Suprapubic skin (tissue), 4 donors: Measurements from ENCODE around the gene KRT81.

Experiments
- EP300 ChIP-seq: sonication (generic); formaldehyde crosslinking; IDR thresholded peaks from one replicate; pipeline ENCODE4 v1.6.1; 2017; ENCODE audit warnings: antibody characterized with exemption
- POLR2A ChIP-seq, 2 donors: fragments of 450-650 bp; IDR thresholded peaks; one replicate each; pipeline ENCODE4 v1.6.1; 2017; ENCODE audit warnings: antibody characterized with exemption in 2 of 2, mild to moderate bottlenecking in 2 of 2, moderate library complexity in 2 of 2
- POLR2AphosphoS5 ChIP-seq, 3 donors: sonication (generic); formaldehyde crosslinking; IDR thresholded peaks; one replicate each; pipeline ENCODE4 v1.6.1; 2017; ENCODE audit warnings: antibody characterized with exemption in 3 of 3
- TF ChIP-seq, protein P1 (sequence below), 2 donors: fragments of 200-600 bp in 1 of 2; fragments of 450-650 bp in 1 of 2; sonication (generic) in 1 of 2; IDR thresholded peaks; one replicate each; pipeline ENCODE4 v1.5.1; 2016 to 2019; ENCODE audit warnings: antibody characterized with exemption in 2 of 2, mild to moderate bottlenecking in 1 of 2, moderate library complexity in 1 of 2

DNA sequence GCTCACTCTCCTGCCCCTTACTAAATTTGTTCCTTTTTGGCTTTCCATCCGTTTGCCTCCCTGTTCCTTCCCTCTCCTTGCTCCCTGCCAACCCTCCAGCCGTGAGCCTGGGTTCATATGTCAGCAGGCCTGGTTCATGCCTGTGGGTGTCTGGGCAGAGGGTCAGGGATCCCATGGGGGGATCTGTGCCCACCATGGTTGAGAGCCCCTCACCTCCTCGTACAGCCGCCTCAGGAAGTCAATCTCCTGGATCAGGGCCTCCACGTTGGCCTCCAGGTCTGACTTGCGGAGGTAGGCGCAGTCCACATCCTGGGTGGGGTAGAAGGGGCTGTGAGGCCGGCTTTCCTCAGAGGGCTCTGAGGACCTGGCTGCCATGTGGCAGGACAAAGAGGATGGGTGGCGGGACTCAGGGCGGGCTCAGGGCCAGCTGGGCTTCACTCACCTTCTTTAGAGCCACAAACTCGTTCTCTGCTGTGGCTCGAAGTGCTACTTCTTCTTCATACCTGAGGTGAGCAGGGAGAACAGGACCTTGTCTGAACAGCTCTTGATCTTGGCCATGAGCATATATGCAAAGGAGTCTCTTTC lies 26.2 kb upstream of the KRT81 start:
- TF ChIP-seq, protein P1, sequence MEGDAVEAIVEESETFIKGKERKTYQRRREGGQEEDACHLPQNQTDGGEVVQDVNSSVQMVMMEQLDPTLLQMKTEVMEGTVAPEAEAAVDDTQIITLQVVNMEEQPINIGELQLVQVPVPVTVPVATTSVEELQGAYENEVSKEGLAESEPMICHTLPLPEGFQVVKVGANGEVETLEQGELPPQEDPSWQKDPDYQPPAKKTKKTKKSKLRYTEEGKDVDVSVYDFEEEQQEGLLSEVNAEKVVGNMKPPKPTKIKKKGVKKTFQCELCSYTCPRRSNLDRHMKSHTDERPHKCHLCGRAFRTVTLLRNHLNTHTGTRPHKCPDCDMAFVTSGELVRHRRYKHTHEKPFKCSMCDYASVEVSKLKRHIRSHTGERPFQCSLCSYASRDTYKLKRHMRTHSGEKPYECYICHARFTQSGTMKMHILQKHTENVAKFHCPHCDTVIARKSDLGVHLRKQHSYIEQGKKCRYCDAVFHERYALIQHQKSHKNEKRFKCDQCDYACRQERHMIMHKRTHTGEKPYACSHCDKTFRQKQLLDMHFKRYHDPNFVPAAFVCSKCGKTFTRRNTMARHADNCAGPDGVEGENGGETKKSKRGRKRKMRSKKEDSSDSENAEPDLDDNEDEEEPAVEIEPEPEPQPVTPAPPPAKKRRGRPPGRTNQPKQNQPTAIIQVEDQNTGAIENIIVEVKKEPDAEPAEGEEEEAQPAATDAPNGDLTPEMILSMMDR (IDR thresholded peaks at IDR 0.05): no peak
- TF ChIP-seq POLR2AphosphoS5 (IDR thresholded peaks at IDR 0.05) (no peak), POLR2A (IDR thresholded peaks at IDR 0.05) (no peak), EP300 (no peak)
